CD4-positive, alpha-beta T cell treated with Interleukin-15 for 1 hour (primary cell): ENCODE results near the gene BICDL1.
A peak's percentile ranks its signal among the peaks of the same experiment; 100 is the strongest.
"Not testable (repeated sequence)": the region's sequence is repeated elsewhere in the genome, so short reads cannot be mapped to it uniquely, and the experiment has no call there.

Experiments
- DNase-seq: peaks from one replicate; pipeline ENCODE4 v3.0.0-alpha.2; 2020

The BICDL1 gene

GRCh38 chr12:119988472-119989360, at the start of gene BICDL1:
Gene BICDL1 (plus strand): TSS chr12:119989236. CDS start chr12:119989869, 633 bp downstream.
- DNase-seq = peak; percentile 98

- DNase-seq = no peak
These were observed 48.1 kb upstream of the BICDL1 start for GRCh38 chr12:119940897-119941296.

GRCh38 chr12:119942386-119942785, 46.6 kb upstream of the BICDL1 start:
- DNase-seq = no peak

GRCh38 chr12:119946213-119946612, 42.8 kb upstream of the BICDL1 start:
- DNase-seq = no peak

- no peak for DNase-seq
These were observed 39.9 kb upstream of the BICDL1 start for GRCh38 chr12:119949145-119949544.

- DNase-seq = no peak
These were observed 39.4 kb upstream of the BICDL1 start for GRCh38 chr12:119949594-119949993.

- DNase-seq = no peak
These were observed 33.0 kb upstream of the BICDL1 start for GRCh38 chr12:119956047-119956446.

- no peak for DNase-seq
These were observed 31.9 kb upstream of the BICDL1 start for GRCh38 chr12:119957135-119957534.

- no peak for DNase-seq
These were observed 29.6 kb upstream of the BICDL1 start for GRCh38 chr12:119959435-119959834.

GRCh38 chr12:119964123-119964522, 24.9 kb upstream of the BICDL1 start:
- no peak for DNase-seq

GRCh38 chr12:119964929-119965328, 24.1 kb upstream of the BICDL1 start:
- DNase-seq = no peak

- DNase-seq = no peak
These were observed 8.8 kb upstream of the BICDL1 start for GRCh38 chr12:119980242-119980641.

GRCh38 chr12:119980702-119981101, 8.3 kb upstream of the BICDL1 start:
- not testable (repeated sequence) for DNase-seq

GRCh38 chr12:119989361-119989730, 310 bp downstream of the BICDL1 start:
- DNase-seq = no peak

GRCh38 chr12:119989731-119990381, 820 bp downstream of the BICDL1 start:
- peak; percentile 64 for DNase-seq

GRCh38 chr12:119990382-119990874, 1.4 kb downstream of the BICDL1 start:
- no peak for DNase-seq

- DNase-seq = no peak
These were observed 3.2 kb downstream of the BICDL1 start for GRCh38 chr12:119992129-119992705.

GRCh38 chr12:119994892-119995658, 6.0 kb downstream of the BICDL1 start:
- no peak for DNase-seq

- no peak for DNase-seq
These were observed 7.4 kb downstream of the BICDL1 start for GRCh38 chr12:119996417-119996816.

GRCh38 chr12:119998471-119999245, 9.6 kb downstream of the BICDL1 start:
- DNase-seq = no peak

- no peak for DNase-seq
These were observed 11.5 kb downstream of the BICDL1 start for GRCh38 chr12:120000556-120000955.
